SK-N-SH treated with all-trans-retinoic acid at 6 μM for 48 hours (cell line): ENCODE data around the gene RASA1.

Experiments
- ATAC-seq: fragments of 200-7000 bp; cut with Tn5 transposase; 3 replicates; pipeline ENCODE4 v1.9.1; 2020; ENCODE audit warnings: mild to moderate bottlenecking, moderate library complexity
- ARNTL ChIP-seq: fragments of 450-650 bp; formaldehyde crosslinking; IDR thresholded peaks from 2 replicates; pipeline ENCODE4 v1.5.0; 2020; ENCODE audit warnings: low read depth, mild to moderate bottlenecking, moderate library complexity, borderline replicate concordance
- CREB5 ChIP-seq: fragments of 250-450 bp; sonication (Bioruptor Pico); IDR thresholded peaks from 2 replicates; pipeline ENCODE4 v1.5.1; 2020; ENCODE audit warnings: low read depth, mild to moderate bottlenecking, moderate library complexity
- CSRNP3 ChIP-seq: fragments of 250-450 bp; sonication (Bioruptor Pico); IDR thresholded peaks from 2 replicates; pipeline ENCODE4 v1.5.1; 2021; ENCODE audit warnings: mild to moderate bottlenecking, moderate library complexity
- ESRRG ChIP-seq: fragments of 250-450 bp; sonication (Bioruptor Pico); IDR thresholded peaks from 2 replicates; pipeline ENCODE4 v1.6.1; 2021; ENCODE audit warnings: mild to moderate bottlenecking
- GLIS3 ChIP-seq: fragments of 250-450 bp; sonication (Bioruptor Pico); IDR thresholded peaks from 2 replicates; pipeline ENCODE4 v1.5.0; 2020; ENCODE audit warnings: mild to moderate bottlenecking, moderate library complexity
- ISL1 ChIP-seq: fragments of 250-450 bp; sonication (Bioruptor Pico); IDR thresholded peaks from 2 replicates; pipeline ENCODE4 v2.1.2; 2022; ENCODE audit warnings: mild to moderate bottlenecking, moderate library complexity
- OSR1 ChIP-seq: fragments of 250-450 bp; sonication (Bioruptor Pico); IDR thresholded peaks from 2 replicates; pipeline ENCODE4 v1.8.0; 2022; ENCODE audit warnings: moderate library complexity, mild to moderate bottlenecking, inconsistent platforms
- PATZ1 ChIP-seq: fragments of 250-450 bp; sonication (Bioruptor Pico); IDR thresholded peaks from 2 replicates; pipeline ENCODE4 v1.8.0; 2020; ENCODE audit warnings: mild to moderate bottlenecking, moderate library complexity, borderline replicate concordance
- POU6F1 ChIP-seq: fragments of 250-450 bp; sonication (Bioruptor Pico); IDR thresholded peaks from 2 replicates; pipeline ENCODE4 v1.8.0; 2021; ENCODE audit warnings: low read depth, mild to moderate bottlenecking, moderate library complexity, borderline replicate concordance
- PPARA ChIP-seq: fragments of 250-450 bp; sonication (Bioruptor Pico); IDR thresholded peaks from 2 replicates; pipeline ENCODE4 v1.5.0; 2020; ENCODE audit warnings: mild to moderate bottlenecking, borderline replicate concordance
- RARB ChIP-seq: fragments of 250-450 bp; sonication (Bioruptor Pico); IDR thresholded peaks from 2 replicates; pipeline ENCODE4 v1.8.0; 2021; ENCODE audit warnings: mild to moderate bottlenecking, moderate library complexity
- SNAI2 ChIP-seq: fragments of 250-450 bp; sonication (Bioruptor Pico); IDR thresholded peaks from 2 replicates; pipeline ENCODE4 v1.5.0; 2020; ENCODE audit warnings: mild to moderate bottlenecking, moderate library complexity
- TCF4 ChIP-seq: fragments of 250-450 bp; sonication (Bioruptor Pico); IDR thresholded peaks from 2 replicates; pipeline ENCODE4 v1.8.0; 2021; ENCODE audit warnings: mild to moderate bottlenecking, moderate library complexity, borderline replicate concordance
- TOX ChIP-seq: fragments of 250-450 bp; sonication (Bioruptor Pico); IDR thresholded peaks from 2 replicates; pipeline ENCODE4 v1.8.0; 2021; ENCODE audit warnings: mild to moderate bottlenecking, moderate library complexity, borderline replicate concordance
- TSHZ2 ChIP-seq: fragments of 250-450 bp; sonication (Bioruptor Pico); IDR thresholded peaks from 2 replicates; pipeline ENCODE4 v1.5.0; 2020; ENCODE audit warnings: mild to moderate bottlenecking, moderate library complexity
- ZFP3 ChIP-seq: fragments of 250-450 bp; sonication (Bioruptor Pico); IDR thresholded peaks from 2 replicates; pipeline ENCODE4 v1.5.0; 2020; ENCODE audit warnings: mild to moderate bottlenecking, moderate library complexity
- ZFP30 ChIP-seq: fragments of 450-650 bp; formaldehyde crosslinking; IDR thresholded peaks from 2 replicates; pipeline ENCODE4 v1.5.0; 2022; ENCODE audit warnings: mild to moderate bottlenecking, moderate library complexity
- ZNF565 ChIP-seq: fragments of 450-650 bp; formaldehyde crosslinking; conservative IDR thresholded peaks from 2 replicates; pipeline ENCODE4 v1.5.0; 2020; ENCODE audit warnings: low read depth, mild to moderate bottlenecking, moderate library complexity
- ZNF70 ChIP-seq: fragments of 450-650 bp; formaldehyde crosslinking; IDR thresholded peaks from 2 replicates; pipeline ENCODE4 v1.5.0; 2020; ENCODE audit warnings: mild to moderate bottlenecking, moderate library complexity
- ZNF8 ChIP-seq: fragments of 450-650 bp; formaldehyde crosslinking; IDR thresholded peaks from 2 replicates; pipeline ENCODE4 v1.5.0; 2020; ENCODE audit warnings: mild to moderate bottlenecking, moderate library complexity

RASA1 gene

GRCh38 chr5:87430863-87431457, 163.3 kb downstream of the RASA1 start (continued):
- TF ChIP-seq TSHZ2: no peak

GRCh38 chr5:87432460-87432859, 164.8 kb downstream of the RASA1 start:
- no peak for ATAC-seq
- TF ChIP-seq ARNTL: no peak
- TF ChIP-seq PPARA (CRISPR knock-in tag): no peak
- TF ChIP-seq SNAI2 (CRISPR knock-in tag): no peak
- TF ChIP-seq TOX (CRISPR knock-in tag): no peak
- TF ChIP-seq PATZ1: no peak
- TF ChIP-seq ZNF8 (CRISPR knock-in tag): no peak
- no peak for TF ChIP-seq GLIS3 (CRISPR knock-in tag)
- no peak for TF ChIP-seq OSR1 (CRISPR knock-in tag)
- TF ChIP-seq ESRRG (CRISPR knock-in tag): no peak
- TF ChIP-seq ZNF70 (CRISPR knock-in tag): no peak
- no peak for TF ChIP-seq TCF4
- TF ChIP-seq ZFP3 (CRISPR knock-in tag): no peak
- TF ChIP-seq ISL1 (CRISPR knock-in tag): no peak

GRCh38 chr5:87433945-87434344, 166.3 kb downstream of the RASA1 start:
- no peak for TF ChIP-seq ZFP30 (CRISPR knock-in tag)
- no peak for TF ChIP-seq OSR1 (CRISPR knock-in tag)
- TF ChIP-seq TCF4: no peak
- no peak for TF ChIP-seq RARB (CRISPR knock-in tag)
- TF ChIP-seq TSHZ2: no peak
- no peak for TF ChIP-seq PATZ1
- no peak for TF ChIP-seq CSRNP3 (CRISPR knock-in tag)
- TF ChIP-seq ZNF565 (CRISPR knock-in tag): no peak
- TF ChIP-seq GLIS3 (CRISPR knock-in tag): no peak
- no peak for TF ChIP-seq ESRRG (CRISPR knock-in tag)
- no peak for TF ChIP-seq ISL1 (CRISPR knock-in tag)
- no peak for TF ChIP-seq POU6F1
- no peak for TF ChIP-seq CREB5 (CRISPR knock-in tag)
- TF ChIP-seq, all 23 proteins: peak for 0
- ATAC-seq: no peak
